Mucosa of descending colon (tissue), 3 donors: ENCODE measurements around the gene KRT84. TPM values are rescaled to one million over a fixed set of nuclear protein-coding genes. Genes with fewer than 3 reads are reported as not detected.

Experiments used
- ATAC-seq: fragments of 200-7000 bp; cut with Tn5 transposase; one replicate; pipeline ENCODE4 v1.9.1; 2020; ENCODE audit warnings: mild to moderate bottlenecking, moderate library complexity
- DNase-seq, 3 donors: peaks; one replicate each; pipeline ENCODE4 v3.0.0-alpha.2; 2020
- H3K36me3 ChIP-seq: fragments of 200-600 bp; one replicate; pipeline ENCODE4 v1.8.0; 2021; ENCODE audit warnings: low read depth, mild to moderate bottlenecking
- H3K4me1 ChIP-seq: fragments of 200-600 bp; one replicate; pipeline ENCODE4 v1.8.0; 2021; ENCODE audit warnings: low read depth, mild to moderate bottlenecking
- H3K4me3 ChIP-seq: fragments of 200-600 bp; one replicate; pipeline ENCODE4 v1.8.0; 2021; ENCODE audit warnings: mild to moderate bottlenecking
- H3K9me3 ChIP-seq: fragments of 200-600 bp; one replicate; pipeline ENCODE4 v1.8.0; 2021; ENCODE audit warnings: mild to moderate bottlenecking
- intact Hi-C, 2 donors: fragments of 100-400 bp; cut with DNase I in 1 of 2; cut with micrococcal nuclease in 1 of 2; formaldehyde crosslinking; loops; one replicate each; pipeline versions ENCODE4 v1.11.0 to v1.11.1; 2022; cut with DNase I, micrococcal nuclease
- total RNA-seq, 3 donors: library from RNA; stranded (reverse); fragmentation: NEBNext Ultra II Directional in 2 of 3; extraction: Animal tissue kit (Norgen Biotek cat#: 25700) in 2 of 3; gene quantifications; one replicate each; pipeline versions ENCODE4 v1.2.1 to v1.2.4, GENCODE V29; 2021 to 2023
- TF ChIP-seq, protein P1 (sequence below): fragments of 200-600 bp; IDR thresholded peaks from one replicate; pipeline ENCODE4 v1.8.0; 2022; ENCODE audit warnings: antibody characterized with exemption, mild to moderate bottlenecking
- donor health status: DM: no; HTN: no; CAD: no; lungs with moderate emphysema.
- donor health status: DM: no; HTN: no; CAD: no.
- donor health status: DM: no; HTN: yes; CAD: no.

The KRT84 gene
- total RNA-seq, 3 donors from 2014 or later, result not detected

DNA sequence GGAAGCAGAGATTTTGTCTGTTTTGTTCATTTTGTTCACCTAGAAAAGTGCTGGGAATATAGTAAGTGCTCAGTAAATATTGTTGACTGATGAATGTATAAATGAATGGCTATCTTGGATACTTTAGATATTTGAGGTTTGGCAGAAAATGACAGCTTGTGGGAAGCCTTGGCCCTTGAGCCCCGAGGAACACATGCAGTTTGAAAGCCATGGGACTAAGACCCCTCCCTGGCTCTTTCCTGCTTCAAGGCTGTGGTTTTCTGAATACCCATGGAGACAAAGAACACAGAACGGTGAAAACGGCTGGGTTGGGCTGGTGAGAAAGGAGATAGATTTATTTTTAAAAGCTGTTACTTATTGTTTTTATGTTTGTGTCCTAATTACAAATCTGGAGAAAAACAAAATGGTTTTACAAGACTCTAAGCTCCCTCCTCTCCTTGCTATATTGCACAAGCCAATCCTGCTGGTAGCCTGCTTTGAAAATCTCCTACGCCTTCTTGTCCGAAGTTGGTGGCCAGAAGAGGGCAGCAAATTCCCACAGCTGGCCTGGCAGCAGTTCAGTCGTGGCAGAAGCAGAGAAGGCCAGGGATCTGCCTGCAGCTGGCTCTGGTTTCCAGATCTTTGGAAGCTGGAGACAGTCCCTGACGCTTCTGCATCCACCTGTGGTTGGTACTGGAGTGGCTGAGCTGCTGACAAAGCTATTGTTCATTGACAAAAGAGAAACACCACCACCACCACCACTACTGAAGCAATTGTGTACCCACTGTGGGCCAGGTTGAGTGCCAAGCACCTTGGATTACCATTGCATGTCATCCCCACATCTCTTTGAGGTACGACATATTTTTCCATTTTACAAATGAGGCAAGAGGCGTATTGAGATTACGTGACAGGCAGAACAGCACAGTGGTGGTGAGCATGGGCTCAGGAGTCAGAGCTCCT lies 13.0 kb downstream of the KRT84 start:
- TF ChIP-seq, protein P1, sequence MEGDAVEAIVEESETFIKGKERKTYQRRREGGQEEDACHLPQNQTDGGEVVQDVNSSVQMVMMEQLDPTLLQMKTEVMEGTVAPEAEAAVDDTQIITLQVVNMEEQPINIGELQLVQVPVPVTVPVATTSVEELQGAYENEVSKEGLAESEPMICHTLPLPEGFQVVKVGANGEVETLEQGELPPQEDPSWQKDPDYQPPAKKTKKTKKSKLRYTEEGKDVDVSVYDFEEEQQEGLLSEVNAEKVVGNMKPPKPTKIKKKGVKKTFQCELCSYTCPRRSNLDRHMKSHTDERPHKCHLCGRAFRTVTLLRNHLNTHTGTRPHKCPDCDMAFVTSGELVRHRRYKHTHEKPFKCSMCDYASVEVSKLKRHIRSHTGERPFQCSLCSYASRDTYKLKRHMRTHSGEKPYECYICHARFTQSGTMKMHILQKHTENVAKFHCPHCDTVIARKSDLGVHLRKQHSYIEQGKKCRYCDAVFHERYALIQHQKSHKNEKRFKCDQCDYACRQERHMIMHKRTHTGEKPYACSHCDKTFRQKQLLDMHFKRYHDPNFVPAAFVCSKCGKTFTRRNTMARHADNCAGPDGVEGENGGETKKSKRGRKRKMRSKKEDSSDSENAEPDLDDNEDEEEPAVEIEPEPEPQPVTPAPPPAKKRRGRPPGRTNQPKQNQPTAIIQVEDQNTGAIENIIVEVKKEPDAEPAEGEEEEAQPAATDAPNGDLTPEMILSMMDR, result peak; percentile 60
- ATAC-seq (peak; percentile 90), DNase-seq (peak in 2 of 3 donors; percentile 83 to 90)
- Histone ChIP-seq H3K4me3 (no peak overlapping the region), H3K9me3 (no peaks in the 10 kb centered on the region), H3K4me1 (no peaks in the 10 kb centered on the region), H3K36me3 (no peaks in the 10 kb centered on the region)
- intact Hi-C loops, result loop anchor here (10.0 kb wide), 1 partner anchor 132 kb away; no protein-coding TSS in a partner anchor

DNA sequence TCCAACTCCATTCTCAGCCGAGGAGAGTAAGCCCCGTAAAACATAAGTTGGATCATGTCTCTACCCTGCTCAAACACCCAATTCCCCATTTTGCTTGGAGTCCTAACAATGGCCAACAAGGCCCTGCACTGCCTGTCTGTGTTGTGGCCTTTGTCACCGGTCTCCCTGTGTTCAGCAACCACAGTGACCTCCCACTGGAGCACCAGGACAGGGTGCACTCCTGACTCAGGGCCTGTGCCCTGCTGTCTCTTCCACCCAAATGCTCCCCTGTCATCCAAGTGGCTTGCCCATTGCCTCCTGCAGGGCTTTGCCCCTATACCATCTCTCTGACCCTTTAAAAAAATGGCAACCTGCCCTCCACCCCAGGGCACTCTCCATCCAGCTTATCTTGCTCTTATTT lies 13.7 kb downstream of the KRT84 start:
- Histone ChIP-seq H3K36me3 (no peaks in the 10 kb centered on the region), H3K4me1 (no peaks in the 10 kb centered on the region), H3K9me3 (no peaks in the 10 kb centered on the region), H3K4me3 (no peak overlapping the region)
- intact Hi-C loops, result loop anchor here (10.0 kb wide), 1 partner anchor 133 kb away; no protein-coding TSS in a partner anchor
- TF ChIP-seq, protein P1, result no peak
- no peak for DNase-seq
- no peak for ATAC-seq

DNA sequence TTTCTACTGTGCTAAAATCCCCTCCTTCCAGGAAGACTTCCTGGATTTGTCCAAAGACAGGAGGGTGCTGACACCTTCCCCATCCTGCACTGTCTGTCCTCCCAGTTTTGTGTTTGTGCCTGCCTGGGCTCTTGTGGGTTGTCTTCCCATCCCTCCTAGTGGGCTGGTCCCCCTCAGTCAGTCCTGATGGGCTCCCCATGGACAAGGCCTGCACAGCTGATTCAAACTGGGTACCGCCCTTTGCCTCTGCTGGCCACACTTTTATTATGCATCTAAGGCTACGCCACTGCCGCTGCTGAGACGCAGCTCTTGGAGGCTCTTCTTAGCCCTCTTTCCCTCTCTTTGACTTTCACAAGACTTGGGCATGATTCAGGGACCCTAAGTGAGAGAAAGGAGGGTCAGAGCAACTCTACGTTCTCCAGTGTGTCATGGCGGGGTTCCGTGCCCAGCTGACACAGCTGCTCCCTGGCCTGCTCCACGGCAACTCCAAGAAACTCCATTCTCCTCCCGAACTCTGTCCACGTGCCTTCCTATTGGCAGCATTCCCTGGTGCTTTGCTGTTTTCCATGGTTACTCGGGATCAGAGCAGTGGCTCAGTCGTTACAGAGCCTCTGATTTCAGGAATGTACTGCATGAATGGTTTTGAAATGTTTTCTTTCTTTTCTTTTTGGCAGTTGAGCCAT lies 14.4 kb downstream of the KRT84 start:
- H3K36me3 ChIP-seq, result no peaks in the 10 kb centered on the region
- no peak overlapping the region for H3K4me3 ChIP-seq
- H3K4me1 ChIP-seq, result no peaks in the 10 kb centered on the region
- ATAC-seq (peak; percentile 41), DNase-seq (peak in 1 of 3 donors; percentile 47)
- TF ChIP-seq, protein P1, result no peak
- intact Hi-C loops, result loop anchor here (10.0 kb wide), 1 partner anchor 134 kb away; no protein-coding TSS in a partner anchor
- H3K9me3 ChIP-seq, result no peaks in the 10 kb centered on the region

DNA sequence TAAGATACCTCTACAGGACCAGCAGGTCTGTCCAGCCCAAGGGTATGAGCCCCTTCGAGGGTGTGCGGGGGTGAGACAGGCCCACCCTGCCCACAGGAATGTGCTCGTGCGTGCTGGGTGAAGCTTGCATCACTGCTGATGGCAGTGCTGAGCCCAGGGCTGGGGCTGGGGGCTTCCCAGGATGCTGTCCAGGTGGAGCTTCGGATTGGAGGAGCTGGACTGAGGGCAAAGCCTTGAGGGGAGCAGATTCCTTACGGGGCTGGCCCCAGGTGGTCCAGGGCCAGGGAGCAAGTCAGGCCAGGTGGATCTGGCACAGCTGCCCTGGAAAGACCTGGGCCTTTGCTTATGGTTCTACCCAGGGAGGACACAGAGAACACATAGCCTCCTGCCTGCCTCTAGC lies 15.6 kb downstream of the KRT84 start:
- ATAC-seq, result no peak
- no peak for DNase-seq
- H3K36me3 ChIP-seq, result no peaks in the 10 kb centered on the region
- H3K9me3 ChIP-seq, result no peaks in the 10 kb centered on the region
- H3K4me3 ChIP-seq, result no peak overlapping the region
- TF ChIP-seq, protein P1, result no peak
- H3K4me1 ChIP-seq, result no peaks in the 10 kb centered on the region
- intact Hi-C loops, result loop anchor here (10.0 kb wide), 2 partner anchors 135 to 505 kb away; no protein-coding TSS in a partner anchor

DNA sequence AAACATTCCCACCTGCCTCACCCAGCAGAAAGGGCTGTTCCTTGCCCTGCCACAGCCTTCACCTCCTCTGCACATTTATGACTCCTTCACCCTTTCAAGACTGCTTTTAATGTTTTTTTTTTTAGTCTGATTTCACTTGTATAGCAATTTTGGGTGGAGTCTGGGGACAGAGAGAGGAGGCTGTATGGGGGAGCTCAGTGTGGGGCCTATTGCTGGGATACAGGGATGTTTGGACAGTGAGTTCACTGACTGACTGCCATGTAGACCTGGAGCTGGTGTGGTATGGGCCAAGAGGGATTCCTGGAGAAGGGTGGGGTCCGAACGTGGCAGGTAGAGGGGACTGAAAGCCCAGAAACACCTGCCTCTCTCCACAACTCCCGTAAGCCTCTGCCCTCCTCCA lies 16.2 kb downstream of the KRT84 start:
- TF ChIP-seq, protein P1, result no peak
- DNase-seq, result no peak
- H3K4me1 ChIP-seq, result no peaks in the 10 kb centered on the region
- H3K9me3 ChIP-seq, result no peaks in the 10 kb centered on the region
- no peaks in the 10 kb centered on the region for H3K36me3 ChIP-seq
- H3K4me3 ChIP-seq, result no peak overlapping the region
- intact Hi-C loops, result loop anchor here in 1 of 2 donors (10.0 kb wide), 1 partner anchor 506 kb away; no protein-coding TSS in a partner anchor
- ATAC-seq, result no peak
